SW480 (cell line): ENCODE data around the gene PPP1R16B.
A peak's percentile ranks its signal among the peaks of the same experiment; 100 is the strongest.

Experiments used
- DNase-seq: peaks from one replicate; pipeline ENCODE4 v3.0.0-alpha.2; 2016; ENCODE audit warnings: low spot score

The PPP1R16B gene

GRCh38 chr20:38805502-38805957 is at the start of gene PPP1R16B:
Gene PPP1R16B, plus strand, starts transcription at chr20:38805697. Its CDS starts 30,229 bp downstream, at chr20:38835926.
- no peak for DNase-seq

DNA sequence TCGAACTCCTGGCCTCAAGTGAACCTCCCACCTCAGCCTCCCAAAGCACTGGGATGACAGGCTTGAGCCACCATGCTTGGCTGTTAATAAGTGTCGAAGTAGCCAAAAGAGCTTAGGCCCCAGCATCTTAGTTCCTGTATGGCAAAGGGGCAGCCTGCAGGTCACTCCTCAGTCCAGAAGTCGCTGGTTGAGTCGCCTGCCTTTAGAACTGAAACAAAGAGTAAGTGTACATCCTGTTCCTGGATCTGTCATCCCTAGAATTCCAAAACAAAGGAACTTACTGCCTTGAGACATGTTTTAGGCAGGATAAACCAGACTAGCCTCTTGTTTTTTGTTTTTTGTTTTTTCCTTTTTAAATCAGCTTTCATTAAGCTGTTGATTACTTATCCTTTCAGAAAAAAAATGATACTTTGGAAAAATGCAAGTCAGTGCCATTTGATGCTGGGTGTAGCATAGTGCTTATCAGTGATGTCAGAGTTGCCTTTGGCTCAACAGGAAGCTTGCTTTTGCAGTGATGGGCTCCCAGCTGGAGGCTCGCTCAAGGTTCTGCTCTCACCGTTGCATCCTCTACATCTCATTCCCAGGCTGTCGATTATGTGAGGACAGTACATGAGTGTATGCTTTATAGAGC is 48.2 kb upstream of the PPP1R16B start:
- no peak for DNase-seq

- no peak for DNase-seq
Measured at GRCh38 chr20:38759106-38759505, 46.4 kb upstream of the PPP1R16B start.

GRCh38 chr20:38760978-38761377 is 44.5 kb upstream of the PPP1R16B start:
- DNase-seq = no peak

GRCh38 chr20:38762174-38762573 is 43.3 kb upstream of the PPP1R16B start:
- DNase-seq = no peak

DNA sequence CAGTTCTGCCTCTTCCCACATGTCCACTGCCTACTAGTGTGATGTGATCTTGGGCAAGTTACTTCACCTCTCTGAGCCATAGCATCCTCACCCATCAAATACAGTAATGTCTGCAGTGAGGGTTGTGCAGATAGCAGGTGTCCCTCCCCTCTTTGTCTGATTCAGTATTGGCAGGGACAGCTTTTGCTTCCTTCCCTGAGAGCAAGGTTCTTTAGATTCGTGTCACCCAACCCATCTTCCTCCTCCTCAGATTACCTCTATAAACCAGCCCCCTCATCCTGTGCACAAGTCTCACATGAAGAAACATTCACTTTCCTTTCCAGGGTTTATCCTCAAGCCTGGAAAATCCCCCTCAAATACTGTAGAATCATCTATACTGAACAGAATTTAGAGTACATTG is 41.9 kb upstream of the PPP1R16B start:
- no peak for DNase-seq

GRCh38 chr20:38764567-38765318 is 40.8 kb upstream of the PPP1R16B start:
- DNase-seq = peak; percentile 97

- DNase-seq = no peak
Measured at GRCh38 chr20:38766071-38766470, 39.4 kb upstream of the PPP1R16B start.

DNA sequence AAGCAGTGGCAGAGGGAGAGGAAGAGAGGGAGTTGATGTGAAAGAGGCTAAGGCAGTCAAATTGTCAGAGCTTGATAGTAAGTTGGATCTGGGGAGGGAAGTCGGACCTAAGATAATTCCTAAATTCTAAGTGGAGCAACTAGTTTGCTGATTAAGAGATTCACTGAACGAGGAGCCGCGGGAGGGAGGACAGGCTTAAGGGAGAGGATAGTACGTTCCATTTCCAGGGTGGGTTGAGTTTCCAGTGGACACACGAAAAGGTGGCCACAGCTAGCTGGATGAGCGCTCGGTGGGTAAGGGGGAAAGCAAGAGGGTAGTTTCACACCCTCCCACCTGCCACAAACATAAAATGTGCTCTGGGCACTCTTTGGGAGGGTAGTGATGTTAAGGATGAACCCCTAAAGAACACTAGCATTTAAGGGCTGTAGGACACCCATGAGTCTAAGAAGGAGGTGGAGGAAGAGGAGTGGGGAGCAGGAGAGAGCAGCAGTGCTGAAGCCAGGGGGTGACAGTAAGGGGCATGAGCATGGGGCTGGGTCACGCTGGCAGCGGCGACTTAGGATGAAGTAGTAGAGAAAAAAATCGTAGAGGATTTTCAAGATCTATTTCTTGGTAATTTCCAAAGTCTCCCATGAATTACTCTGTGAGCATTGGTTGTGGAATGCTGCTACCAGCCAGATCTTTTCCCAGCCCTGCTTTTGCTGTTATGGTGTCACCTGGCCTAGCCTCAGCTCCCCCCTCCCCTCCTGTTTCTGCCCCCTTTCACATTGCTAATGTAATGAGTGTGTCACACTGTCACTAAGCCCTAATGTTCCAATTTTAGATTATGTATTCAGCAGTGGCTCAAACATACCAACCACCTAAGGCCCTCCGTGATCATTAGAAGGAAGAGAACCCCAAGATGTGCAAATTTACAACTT is 35.9 kb upstream of the PPP1R16B start:
- no peak for DNase-seq

- no peak for DNase-seq
Measured at GRCh38 chr20:38770546-38770945, 35.0 kb upstream of the PPP1R16B start.

- no peak for DNase-seq
Measured at GRCh38 chr20:38770970-38771369, 34.5 kb upstream of the PPP1R16B start.

DNA sequence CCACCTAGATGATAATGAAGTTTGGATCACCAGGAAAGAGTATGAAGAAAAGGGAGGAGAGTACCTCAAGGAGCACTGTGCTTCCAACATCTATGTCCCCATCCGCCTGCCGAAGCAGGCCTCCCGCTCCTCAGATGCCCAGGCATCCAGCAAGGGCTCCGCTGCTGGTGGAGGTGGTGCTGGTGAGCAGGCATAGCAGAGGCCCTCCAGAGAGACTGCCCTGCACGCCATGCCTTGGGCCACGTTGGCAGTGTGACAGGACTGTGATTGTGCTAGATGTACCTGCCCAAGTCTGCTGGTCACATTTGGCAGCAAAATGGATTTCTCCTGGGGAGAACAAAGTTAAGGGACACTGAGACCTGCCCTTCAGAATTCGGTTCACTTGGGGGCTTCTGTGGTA is 33.9 kb upstream of the PPP1R16B start:
- no peak for DNase-seq

GRCh38 chr20:38774167-38774566 is 31.3 kb upstream of the PPP1R16B start:
- no peak for DNase-seq

GRCh38 chr20:38776363-38776762 is 29.1 kb upstream of the PPP1R16B start:
- DNase-seq = no peak

GRCh38 chr20:38779247-38780097 is 26.0 kb upstream of the PPP1R16B start:
- DNase-seq = peak; percentile 99

GRCh38 chr20:38782275-38782674 is 23.2 kb upstream of the PPP1R16B start:
- DNase-seq = no peak

DNA sequence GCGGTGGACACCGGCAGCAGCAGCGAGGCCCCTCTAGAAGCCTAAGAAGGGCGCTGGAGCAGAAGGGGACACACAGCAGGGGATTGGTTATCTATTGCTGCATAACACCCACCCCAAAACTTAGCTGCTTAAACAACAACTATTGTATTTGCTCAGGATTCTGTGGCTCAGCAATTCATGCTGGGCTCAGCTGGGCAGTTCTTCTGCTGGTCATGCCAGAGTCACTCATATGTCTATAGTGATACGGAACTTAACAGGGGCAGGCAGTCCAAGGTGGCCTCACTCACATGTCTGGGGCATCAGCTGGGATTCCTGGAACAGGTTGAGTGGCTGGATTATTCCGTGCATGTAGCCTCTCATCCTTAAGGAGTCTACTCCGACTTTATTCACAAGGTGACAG is 17.6 kb upstream of the PPP1R16B start:
- no peak for DNase-seq

DNA sequence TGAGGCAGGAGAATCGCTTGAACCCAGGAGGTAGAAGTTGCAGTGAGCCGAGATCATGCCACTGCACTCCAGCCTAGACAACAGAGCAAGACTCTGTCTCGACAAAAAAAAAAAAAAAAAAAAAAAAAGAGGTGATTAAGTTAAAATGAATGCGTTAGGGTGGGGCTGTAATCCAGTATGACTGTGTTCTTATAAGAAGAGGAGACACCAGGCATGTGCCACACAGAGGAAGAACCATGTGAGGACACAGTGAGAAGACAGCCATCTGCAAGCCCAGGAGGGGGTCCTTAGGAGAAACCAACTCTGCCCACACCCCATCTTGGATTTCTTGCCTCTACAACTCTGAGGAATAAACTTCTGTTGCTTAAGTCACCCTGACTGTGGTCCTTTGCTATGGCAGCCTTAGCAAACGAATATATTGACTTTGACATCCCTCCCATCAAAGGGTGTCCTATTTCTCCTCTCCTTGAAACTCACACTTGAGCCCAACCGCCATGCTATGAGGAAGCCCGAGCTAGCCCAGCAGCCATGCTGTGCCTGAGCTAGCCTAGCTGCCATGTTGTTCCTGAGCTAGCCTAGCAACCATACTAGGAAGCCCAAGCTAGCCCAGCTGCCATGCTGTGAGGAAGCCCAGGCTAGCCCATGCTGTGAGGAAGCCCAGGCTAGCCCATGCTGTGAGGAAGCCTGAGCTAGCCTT is 15.8 kb upstream of the PPP1R16B start:
- DNase-seq = peak; percentile 92

- peak; percentile 79 for DNase-seq
Measured at GRCh38 chr20:38790200-38791053, 15.1 kb upstream of the PPP1R16B start.

DNA sequence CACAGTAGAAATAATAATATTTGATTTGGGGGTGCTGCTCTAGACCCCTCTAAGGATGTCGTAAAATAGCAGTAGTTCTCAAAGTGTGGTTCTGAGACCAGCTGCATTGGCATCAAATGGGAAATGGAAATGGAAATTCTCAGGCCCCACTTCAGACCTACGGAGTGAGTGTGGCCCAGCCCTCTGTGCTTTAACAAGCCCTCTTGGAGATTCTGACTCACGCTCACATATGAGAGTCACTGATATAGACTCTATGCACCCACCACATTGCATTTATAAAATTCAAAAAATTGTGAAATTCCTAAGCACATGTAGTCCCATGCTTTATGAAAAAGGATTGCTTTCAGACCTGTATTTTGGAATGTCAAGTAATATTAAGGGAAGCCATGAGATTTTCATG is 14.2 kb upstream of the PPP1R16B start:
- DNase-seq = no peak
